Adrenal gland (tissue), 5 donors: ENCODE data around the gene CFAP299.

Experiments
- CTCF ChIP-seq, 6 experiments: fragments of 450-650 bp in 4 of 6; fragments of 200-600 bp in 2 of 6; sonication (generic) in 1 of 6; IDR thresholded peaks; 1 replicate in 5 of 6; 2 replicates in 1 of 6; pipeline versions ENCODE4 v1.5.1 to v1.8.0; 2016 to 2021; ENCODE audit warnings: antibody characterized with exemption in 6 of 6, mild to moderate bottlenecking in 2 of 6, moderate library complexity in 1 of 6
- POLR2A ChIP-seq, 2 donors: fragments of 450-650 bp; IDR thresholded peaks; one replicate each; pipeline ENCODE4 v1.6.1; 2017; ENCODE audit warnings: antibody characterized with exemption in 2 of 2, mild to moderate bottlenecking in 2 of 2, moderate library complexity in 1 of 2
- donor health status: DM: no; HTN: no; CAD: no.

- TF ChIP-seq POLR2A (IDR thresholded peaks at IDR 0.05) (no peak), CTCF (IDR thresholded peaks at IDR 0.05) (no peak)
Observed at GRCh38 chr4:80489798-80490197, 154.3 kb downstream of the CFAP299 start.
